ENCODE data around the gene MRPL19. TPM values are rescaled to one million over a fixed set of nuclear protein-coding genes. Genes with fewer than 3 reads are reported as not detected.

The MRPL19 gene
- total RNA-seq, 2 donors from 2014 or later, result 34.1 to 47.5 TPM

DNA sequence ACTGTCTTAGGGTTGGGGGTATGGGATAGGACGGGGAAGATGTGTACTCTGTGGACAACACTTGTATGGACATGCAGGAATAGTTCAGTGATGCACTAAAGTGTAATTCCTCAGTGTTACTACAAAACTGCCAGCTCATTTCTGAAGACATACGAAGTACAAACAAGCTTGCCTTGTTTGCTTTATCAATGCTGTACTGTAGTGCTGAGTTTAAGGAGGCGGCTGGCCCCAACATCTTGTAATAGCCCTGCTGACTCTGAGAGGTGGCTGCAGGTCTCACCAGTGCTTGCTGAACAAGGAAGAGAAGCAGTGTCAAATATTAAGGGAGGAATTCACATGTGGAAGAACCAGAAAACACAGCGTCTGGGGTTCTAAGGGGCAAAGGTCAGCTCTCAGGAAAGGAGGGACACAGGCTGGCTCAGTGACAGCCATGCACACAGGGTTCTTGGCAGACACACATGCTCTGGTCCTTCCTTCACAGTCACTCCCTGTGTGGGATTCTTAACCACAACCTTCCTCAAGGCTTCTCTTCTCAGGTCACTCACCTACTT is 46.0 kb upstream of the MRPL19 start:
- H3K27me3 ChIP-seq (replicated peaks; ENCODE audit: insufficient read depth), result no peaks in the 10 kb centered on the region
- DNase-seq (ENCODE audit: low spot score), result no peak

DNA sequence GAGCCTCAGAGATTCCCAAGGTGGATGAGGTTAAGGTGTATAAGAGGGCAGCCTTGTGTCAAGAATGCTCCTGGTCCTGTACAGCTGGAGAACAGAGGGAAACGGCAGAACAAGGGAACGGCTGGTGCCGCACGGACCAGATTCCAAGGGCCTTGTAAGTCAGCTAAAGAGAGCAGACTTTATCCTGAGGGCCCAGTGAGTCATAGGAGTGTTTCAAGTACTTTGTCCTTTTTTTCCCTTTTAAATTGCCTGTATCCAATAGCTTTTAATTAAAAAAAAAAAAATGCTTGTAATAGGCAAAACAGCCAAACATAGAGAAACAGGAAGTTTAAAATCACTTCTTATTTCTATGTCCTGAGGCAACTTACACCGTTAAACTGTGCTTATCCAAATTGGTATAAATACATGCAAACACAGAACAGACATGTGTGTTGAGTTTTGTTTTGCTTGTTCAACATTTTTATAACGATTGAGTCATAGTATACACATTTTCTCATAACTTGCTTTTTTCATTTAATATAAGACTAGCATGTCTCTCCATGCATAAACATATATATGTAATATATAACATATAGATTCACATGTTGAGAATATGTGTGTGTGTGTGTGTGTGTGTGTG is 43.8 kb upstream of the MRPL19 start:
- TF ChIP-seq, protein P1, sequence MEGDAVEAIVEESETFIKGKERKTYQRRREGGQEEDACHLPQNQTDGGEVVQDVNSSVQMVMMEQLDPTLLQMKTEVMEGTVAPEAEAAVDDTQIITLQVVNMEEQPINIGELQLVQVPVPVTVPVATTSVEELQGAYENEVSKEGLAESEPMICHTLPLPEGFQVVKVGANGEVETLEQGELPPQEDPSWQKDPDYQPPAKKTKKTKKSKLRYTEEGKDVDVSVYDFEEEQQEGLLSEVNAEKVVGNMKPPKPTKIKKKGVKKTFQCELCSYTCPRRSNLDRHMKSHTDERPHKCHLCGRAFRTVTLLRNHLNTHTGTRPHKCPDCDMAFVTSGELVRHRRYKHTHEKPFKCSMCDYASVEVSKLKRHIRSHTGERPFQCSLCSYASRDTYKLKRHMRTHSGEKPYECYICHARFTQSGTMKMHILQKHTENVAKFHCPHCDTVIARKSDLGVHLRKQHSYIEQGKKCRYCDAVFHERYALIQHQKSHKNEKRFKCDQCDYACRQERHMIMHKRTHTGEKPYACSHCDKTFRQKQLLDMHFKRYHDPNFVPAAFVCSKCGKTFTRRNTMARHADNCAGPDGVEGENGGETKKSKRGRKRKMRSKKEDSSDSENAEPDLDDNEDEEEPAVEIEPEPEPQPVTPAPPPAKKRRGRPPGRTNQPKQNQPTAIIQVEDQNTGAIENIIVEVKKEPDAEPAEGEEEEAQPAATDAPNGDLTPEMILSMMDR (IDR thresholded peaks at IDR 0.05), result no peak
- no peak for TF ChIP-seq POLR2AphosphoS5 (IDR thresholded peaks at IDR 0.05)
- Histone ChIP-seq H3K9me3 (no peaks in the 10 kb centered on the region), H3K4me3 (no peak overlapping the region), H3K27me3 (replicated peaks; ENCODE audit: insufficient read depth) (peaks cover 4% of the 10 kb centered on the region), H3K4me1 (replicated peaks) (no peaks in the 10 kb centered on the region), H3K27ac (no peak overlapping the region), H3K36me3 (no peaks in the 10 kb centered on the region)
- intact Hi-C loops (cut with DNase I), result no loop called here
- no peak for DNase-seq (ENCODE audit: low spot score)
- 48% methylated on average over 6 of the region's 6 CpGs for WGBS

More for the DNA sequence above, 46.0 kb upstream of the MRPL19 start:
- intact Hi-C loops (cut with DNase I), result no loop called here
- TF ChIP-seq POLR2A (IDR thresholded peaks at IDR 0.05), result no peak
- TF ChIP-seq, protein P1 (IDR thresholded peaks at IDR 0.05), result no peak
- TF ChIP-seq POLR2AphosphoS5 (IDR thresholded peaks at IDR 0.05), result no peak
- H3K4me3 ChIP-seq, result no peak overlapping the region
- WGBS, result 53% methylated on average over 4 of the region's 4 CpGs
- H3K9me3 ChIP-seq, result no peaks in the 10 kb centered on the region
- H3K27ac ChIP-seq, result no peak overlapping the region
- no peaks in the 10 kb centered on the region for H3K4me1 ChIP-seq (replicated peaks)
- no peaks in the 10 kb centered on the region for H3K36me3 ChIP-seq

DNA sequence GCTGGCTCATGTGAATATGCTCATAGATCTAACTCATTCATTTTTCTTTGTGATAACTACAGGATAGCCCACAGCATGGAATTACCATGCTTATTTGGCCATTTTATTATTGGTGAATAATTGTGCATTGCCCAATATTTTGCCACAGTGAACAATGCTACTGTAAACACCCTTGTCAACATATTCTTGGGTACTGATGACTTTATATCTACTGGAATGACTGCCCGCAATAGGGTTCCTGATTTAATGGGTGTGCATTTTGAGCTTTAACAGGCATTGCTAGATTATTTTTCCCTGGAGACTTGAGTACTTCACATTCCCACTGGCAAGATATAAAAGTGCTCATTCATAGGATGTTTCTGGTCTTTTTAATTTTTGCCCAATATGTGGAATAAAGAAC is 43.1 kb upstream of the MRPL19 start:
- intact Hi-C loops (cut with DNase I), result no loop called here
- Histone ChIP-seq H3K9me3 (no peaks in the 10 kb centered on the region), H3K4me1 (replicated peaks) (no peaks in the 10 kb centered on the region), H3K36me3 (no peaks in the 10 kb centered on the region), H3K27me3 (replicated peaks; ENCODE audit: insufficient read depth) (peaks cover 4% of the 10 kb centered on the region), H3K4me3 (no peak overlapping the region), H3K27ac (no peak overlapping the region)
- no peak for TF ChIP-seq POLR2A (IDR thresholded peaks at IDR 0.05)
- TF ChIP-seq POLR2AphosphoS5 (IDR thresholded peaks at IDR 0.05), result no peak
- TF ChIP-seq, protein P1 (IDR thresholded peaks at IDR 0.05), result no peak
- DNase-seq (ENCODE audit: low spot score), result no peak
- 91% methylated on average over 1 of the region's 1 CpG for WGBS

DNA sequence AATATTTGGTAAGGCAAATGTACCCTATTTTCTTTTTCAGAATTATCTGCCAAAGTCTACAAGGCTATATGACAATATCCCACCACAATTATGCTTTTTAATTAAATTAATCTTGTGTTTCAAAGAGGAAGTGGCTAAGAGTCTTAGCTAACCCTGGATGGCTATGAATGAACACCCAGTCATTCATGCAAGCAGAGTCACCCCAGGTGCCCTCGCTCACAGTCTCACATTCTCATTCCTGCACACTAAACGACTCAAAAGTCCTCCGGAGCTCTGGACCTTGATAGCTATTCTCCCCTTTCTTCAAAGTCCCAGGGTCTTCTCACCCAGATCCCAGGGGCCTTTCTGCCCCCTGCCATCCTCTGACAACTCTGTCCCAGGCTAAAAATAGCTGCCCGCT is 42.1 kb upstream of the MRPL19 start:
- no peak for DNase-seq (ENCODE audit: low spot score)
- TF ChIP-seq POLR2A (IDR thresholded peaks at IDR 0.05) (no peak), POLR2AphosphoS5 (IDR thresholded peaks at IDR 0.05) (no peak)
- TF ChIP-seq, protein P1 (IDR thresholded peaks at IDR 0.05), result no peak
- H3K9me3 ChIP-seq, result no peaks in the 10 kb centered on the region
- no peak overlapping the region for H3K27ac ChIP-seq
- no peaks in the 10 kb centered on the region for H3K4me1 ChIP-seq (replicated peaks)
- 83% methylated on average over 4 of the region's 4 CpGs for WGBS
- H3K27me3 ChIP-seq (replicated peaks; ENCODE audit: insufficient read depth), result peaks cover 4% of the 10 kb centered on the region
- H3K36me3 ChIP-seq, result no peaks in the 10 kb centered on the region
- H3K4me3 ChIP-seq, result no peak overlapping the region
- intact Hi-C loops (cut with DNase I), result no loop called here
